IPS-20b (cell line): ENCODE measurements around the gene DDAH1.

ENCODE experiments used
- H3K27ac ChIP-seq: one replicate; pipeline ENCODE4 v1.5.1; 2013; ENCODE audit warnings: low read length
- H3K27me3 ChIP-seq: 2 replicates; pipeline ENCODE4 v1.6.1; 2013; ENCODE audit warnings: mild to moderate bottlenecking, low read length, inconsistent platforms; ENCODE audit not compliant: insufficient read depth
- H3K36me3 ChIP-seq: 2 replicates; pipeline ENCODE4 v1.6.1; 2013; ENCODE audit warnings: low read depth, mild to moderate bottlenecking, inconsistent platforms, low read length, moderate library complexity; ENCODE audit not compliant: insufficient read depth
- H3K4me1 ChIP-seq: 2 replicates; pipeline ENCODE4 v1.6.1; 2013; ENCODE audit warnings: mild to moderate bottlenecking, control low read depth, inconsistent platforms, low read length, moderate library complexity; ENCODE audit not compliant: insufficient read depth
- H3K4me3 ChIP-seq: 2 replicates; pipeline ENCODE4 v1.5.1; 2013; ENCODE audit warnings: mild to moderate bottlenecking, low read length, inconsistent platforms
- H3K9ac ChIP-seq: 2 replicates; pipeline ENCODE4 v1.6.1; 2013; ENCODE audit warnings: low read depth, mild to moderate bottlenecking, inconsistent platforms, low read length, moderate library complexity
- H3K9me3 ChIP-seq: 2 replicates; pipeline ENCODE4 v1.6.1; 2013; ENCODE audit warnings: mild to moderate bottlenecking, low read depth, low read length, inconsistent platforms; ENCODE audit not compliant: insufficient read depth

Gene DDAH1

DNA sequence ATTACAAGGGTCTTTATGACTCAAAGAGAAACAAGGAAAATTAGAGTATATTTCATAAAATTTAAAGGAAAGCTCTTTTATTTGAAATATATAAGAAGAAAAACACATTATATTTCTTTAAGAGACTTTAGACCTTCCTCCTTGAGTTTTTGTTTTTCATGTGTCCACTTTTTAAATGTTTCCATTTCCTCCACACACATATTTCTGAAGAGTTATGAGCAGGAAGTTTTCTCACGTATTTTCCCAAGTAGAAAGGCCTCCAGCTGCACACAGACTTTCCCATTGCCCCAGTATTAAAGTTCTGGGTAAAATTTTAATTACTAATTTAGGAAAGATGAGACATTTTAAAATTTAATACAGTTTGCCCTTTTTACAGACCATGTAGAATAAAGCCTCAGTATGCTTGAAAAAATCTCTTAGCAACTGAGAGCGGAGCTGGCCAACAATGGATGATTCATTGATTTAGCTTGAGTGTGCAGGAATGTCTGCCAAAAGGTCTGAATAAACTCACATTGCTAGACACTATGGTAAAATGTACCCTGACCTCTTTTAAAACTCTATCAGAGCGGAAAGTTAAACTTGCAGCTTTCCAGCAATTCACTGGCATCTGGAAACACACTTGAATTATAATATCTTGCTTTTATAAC, 57.9 kb downstream of the DDAH1 start:
- Histone ChIP-seq H3K27ac (no peak overlapping the region), H3K36me3 (no peaks in the 10 kb centered on the region), H3K4me1 (peaks cover 22% of the 10 kb centered on the region; the same call in 1 of the 2 replicates), H3K9ac (no peak overlapping the region), H3K4me3 (no peak overlapping the region), H3K9me3 (no peaks in the 10 kb centered on the region), H3K27me3 (no peaks in the 10 kb centered on the region)

GRCh38 chr1:85406081-85406480, 58.9 kb downstream of the DDAH1 start:
- Histone ChIP-seq H3K4me1 (peaks cover 13% of the 10 kb centered on the region; the same call in 1 of the 2 replicates), H3K27me3 (no peaks in the 10 kb centered on the region), H3K36me3 (no peaks in the 10 kb centered on the region), H3K9ac (no peak overlapping the region), H3K27ac (no peak overlapping the region), H3K9me3 (no peaks in the 10 kb centered on the region), H3K4me3 (no peak overlapping the region)

GRCh38 chr1:85404408-85404807, 60.6 kb downstream of the DDAH1 start:
- Histone ChIP-seq H3K4me3 (no peak overlapping the region), H3K9ac (no peak overlapping the region), H3K27me3 (no peaks in the 10 kb centered on the region), H3K27ac (no peak overlapping the region), H3K36me3 (no peaks in the 10 kb centered on the region), H3K4me1 (peaks cover 14% of the 10 kb centered on the region), H3K9me3 (no peaks in the 10 kb centered on the region)

DNA sequence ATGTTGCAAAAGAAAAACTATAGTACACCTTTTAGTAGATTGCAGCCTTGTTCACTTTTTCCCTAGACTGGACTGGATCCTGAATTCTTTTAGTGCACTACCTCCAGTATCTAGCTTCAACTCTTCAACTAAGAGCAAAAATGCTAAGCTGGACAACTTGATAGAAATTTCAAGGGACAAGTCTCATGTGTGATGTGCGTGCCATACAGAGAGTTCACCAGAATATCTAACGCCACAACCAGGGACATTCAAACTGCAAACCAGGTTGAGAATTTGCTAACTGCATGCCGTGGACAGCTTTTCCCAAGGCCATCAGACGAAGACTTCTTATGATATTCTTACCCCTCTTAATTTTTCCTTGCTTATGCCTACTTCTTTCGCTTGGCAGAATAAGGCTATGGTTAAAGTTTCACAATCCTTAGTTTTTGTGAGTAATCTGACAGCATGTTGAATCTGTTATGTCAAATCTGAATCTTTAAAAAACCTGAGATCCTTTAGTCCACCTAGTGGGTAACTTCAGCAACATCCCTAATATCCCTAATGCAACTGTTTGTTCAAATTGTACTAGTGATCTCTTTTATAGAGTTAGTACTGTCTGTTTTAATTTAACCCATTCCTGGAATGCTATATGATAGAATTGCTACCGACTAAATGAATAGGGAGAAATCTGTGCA, 66.4 kb downstream of the DDAH1 start:
- Histone ChIP-seq H3K4me1 (peaks cover 25% of the 10 kb centered on the region), H3K4me3 (no peak overlapping the region), H3K27me3 (no peaks in the 10 kb centered on the region), H3K27ac (no peak overlapping the region), H3K36me3 (no peaks in the 10 kb centered on the region), H3K9ac (no peak overlapping the region), H3K9me3 (no peaks in the 10 kb centered on the region)

GRCh38 chr1:85397490-85398032, 67.4 kb downstream of the DDAH1 start:
- no peak overlapping the region for H3K27ac ChIP-seq
- H3K9me3 ChIP-seq: no peaks in the 10 kb centered on the region

GRCh38 chr1:85396194-85396593, 68.8 kb downstream of the DDAH1 start:
- Histone ChIP-seq H3K9me3 (no peaks in the 10 kb centered on the region), H3K27me3 (no peaks in the 10 kb centered on the region), H3K27ac (no peak overlapping the region), H3K36me3 (no peaks in the 10 kb centered on the region), H3K4me3 (no peak overlapping the region), H3K9ac (no peak overlapping the region), H3K4me1 (peaks cover 33% of the 10 kb centered on the region)

More at GRCh38 chr1:85397490-85398032, 67.4 kb downstream of the DDAH1 start:
- Histone ChIP-seq H3K4me1 (peaks cover 33% of the 10 kb centered on the region), H3K36me3 (no peaks in the 10 kb centered on the region), H3K9ac (no peak overlapping the region), H3K27me3 (no peaks in the 10 kb centered on the region), H3K4me3 (no peak overlapping the region)

- Histone ChIP-seq H3K27me3 (no peaks in the 10 kb centered on the region), H3K36me3 (no peaks in the 10 kb centered on the region), H3K9me3 (no peaks in the 10 kb centered on the region), H3K9ac (no peak overlapping the region), H3K4me3 (peak overlapping the region; percentile 3; the same call in 1 of the 2 replicates), H3K27ac (no peak overlapping the region), H3K4me1 (peaks cover 28% of the 10 kb centered on the region)
These were observed 70.8 kb downstream of the DDAH1 start for GRCh38 chr1:85394130-85394529.

GRCh38 chr1:85393490-85393889, 71.5 kb downstream of the DDAH1 start:
- no peak overlapping the region for H3K9ac ChIP-seq
- H3K27ac ChIP-seq: no peak overlapping the region
- no peaks in the 10 kb centered on the region for H3K36me3 ChIP-seq
- no peaks in the 10 kb centered on the region for H3K9me3 ChIP-seq
- H3K4me1 ChIP-seq: peaks cover 28% of the 10 kb centered on the region
- peak overlapping the region; percentile 3; the same call in 1 of the 2 replicates for H3K4me3 ChIP-seq
- H3K27me3 ChIP-seq: no peaks in the 10 kb centered on the region

GRCh38 chr1:85388416-85388815, 76.5 kb downstream of the DDAH1 start:
- no peaks in the 10 kb centered on the region for H3K27me3 ChIP-seq
- no peak overlapping the region for H3K4me3 ChIP-seq
- H3K27ac ChIP-seq: no peak overlapping the region
- H3K9me3 ChIP-seq: peaks cover 2% of the 10 kb centered on the region; the same call in 1 of the 2 replicates
- peaks cover 7% of the 10 kb centered on the region for H3K4me1 ChIP-seq
- H3K36me3 ChIP-seq: no peaks in the 10 kb centered on the region
- no peak overlapping the region for H3K9ac ChIP-seq

- H3K4me3 ChIP-seq: no peak overlapping the region
- H3K4me1 ChIP-seq: peaks cover under 1% of the 10 kb centered on the region
- H3K27ac ChIP-seq: no peak overlapping the region
- no peaks in the 10 kb centered on the region for H3K36me3 ChIP-seq
- no peaks in the 10 kb centered on the region for H3K27me3 ChIP-seq
- H3K9me3 ChIP-seq: peaks cover 7% of the 10 kb centered on the region
- no peak overlapping the region for H3K9ac ChIP-seq
These were observed 77.2 kb downstream of the DDAH1 start for GRCh38 chr1:85387781-85388180.

DNA sequence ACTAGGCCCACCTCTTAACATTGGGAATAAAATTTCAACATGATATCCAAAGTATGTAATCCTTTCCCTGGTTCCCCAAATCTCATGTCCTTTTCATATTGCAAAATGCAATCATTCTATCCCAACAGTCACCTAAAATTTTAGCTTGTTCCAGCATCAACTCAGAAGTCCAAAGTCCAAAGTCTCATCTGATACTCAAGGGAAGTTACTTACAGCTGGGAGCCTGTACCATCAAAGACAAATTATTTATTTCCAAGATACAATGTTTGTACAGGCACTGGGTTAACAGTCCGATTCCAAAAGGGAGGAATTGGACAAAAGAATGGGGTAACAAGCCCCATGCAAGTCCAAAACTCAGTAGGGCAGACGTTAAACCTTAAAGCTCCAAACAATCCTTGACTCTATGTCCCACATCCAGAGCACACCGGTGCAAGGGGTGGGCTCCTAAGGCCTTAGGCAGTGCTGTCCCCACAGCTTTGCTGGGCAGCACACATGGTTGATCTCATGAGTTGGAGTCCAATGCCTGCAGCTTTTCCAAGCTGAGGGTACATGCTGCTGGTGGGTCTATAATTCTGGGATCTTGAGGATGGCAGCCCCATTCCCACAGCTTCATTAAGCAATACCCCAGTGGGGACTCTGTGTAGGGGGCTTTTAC, 78.8 kb downstream of the DDAH1 start:
- Histone ChIP-seq H3K36me3 (no peaks in the 10 kb centered on the region), H3K27ac (no peak overlapping the region), H3K9ac (no peak overlapping the region), H3K9me3 (peaks cover 13% of the 10 kb centered on the region), H3K4me1 (no peaks in the 10 kb centered on the region), H3K27me3 (no peaks in the 10 kb centered on the region), H3K4me3 (no peak overlapping the region)
